GM21737 (cell line): Measurements from ENCODE around the gene PLA2G12A.

Source experiments
- ATAC-seq: cut with Tn5 transposase; IDR thresholded peaks from one replicate; pipeline ENCODE4 v1.9.1; 2021; ENCODE audit warnings: mild to moderate bottlenecking, moderate library complexity; ENCODE audit not compliant: unreplicated experiment

The PLA2G12A gene

GRCh38 chr4:109729117-109729717 lies 653 bp downstream of the PLA2G12A start:
- no peak for ATAC-seq

GRCh38 chr4:109728385-109728784 lies 1.5 kb downstream of the PLA2G12A start:
- no peak for ATAC-seq

GRCh38 chr4:109723110-109723509 lies 6.8 kb downstream of the PLA2G12A start:
- no peak for ATAC-seq

- ATAC-seq, result no peak
Observed at GRCh38 chr4:109722357-109722756, 7.5 kb downstream of the PLA2G12A start.

- ATAC-seq, result no peak
Observed at GRCh38 chr4:109721033-109721432, 8.8 kb downstream of the PLA2G12A start.

GRCh38 chr4:109719604-109720003 lies 10.3 kb downstream of the PLA2G12A start:
- no peak for ATAC-seq

GRCh38 chr4:109718759-109719158 lies 11.1 kb downstream of the PLA2G12A start:
- no peak for ATAC-seq

- ATAC-seq, result no peak
Observed at GRCh38 chr4:109713500-109713899, 16.4 kb downstream of the PLA2G12A start.

- ATAC-seq, result peak; percentile 82
Observed at GRCh38 chr4:109708990-109709389, 20.9 kb downstream of the PLA2G12A start.

GRCh38 chr4:109708435-109708834 lies 21.4 kb downstream of the PLA2G12A start:
- no peak for ATAC-seq

- ATAC-seq, result no peak
Observed at GRCh38 chr4:109703664-109704361, 26.1 kb downstream of the PLA2G12A start.

GRCh38 chr4:109702950-109703663 lies 26.8 kb downstream of the PLA2G12A start, which contains the start of gene CASP6:
TSS of gene CASP6 (minus strand) at chr4:109703445. CDS start at chr4:109703395, 50 bp downstream.
- ATAC-seq, result peak; percentile 73

- ATAC-seq, result no peak
Observed at GRCh38 chr4:109701566-109702410, 28.1 kb downstream of the PLA2G12A start.

GRCh38 chr4:109699553-109700225 lies 30.2 kb downstream of the PLA2G12A start:
- ATAC-seq, result no peak

- no peak for ATAC-seq
Observed at GRCh38 chr4:109698656-109699055, 31.2 kb downstream of the PLA2G12A start.

- ATAC-seq, result no peak
Observed at GRCh38 chr4:109691411-109691920, 38.4 kb downstream of the PLA2G12A start.

- ATAC-seq, result peak; percentile 90
Observed at GRCh38 chr4:109690690-109691410, 39.0 kb downstream of the PLA2G12A start.

- no peak for ATAC-seq
Observed at GRCh38 chr4:109684727-109685126, 45.1 kb downstream of the PLA2G12A start.

GRCh38 chr4:109683621-109684253 lies 46.1 kb downstream of the PLA2G12A start:
- ATAC-seq, result no peak
